HepG2 (cell line): ENCODE data around the gene SF3A2. TPM values are rescaled to one million over a fixed set of nuclear protein-coding genes. Genes with fewer than 3 reads are reported as not detected.
A peak's percentile ranks its signal among the peaks of the same experiment; 100 is the strongest.

ENCODE experiments used
- HNRNPLL ChIP-seq: fragments of 200-400 bp; formaldehyde crosslinking; IDR thresholded peaks from 2 replicates; pipeline ENCODE4 v1.6.1; 2017; ENCODE audit warnings: mild to moderate bottlenecking, low read depth, low read length; ENCODE audit not compliant: poor library complexity, severe bottlenecking
- KIAA2018 ChIP-seq: sonication (generic); formaldehyde crosslinking; IDR thresholded peaks from 2 replicates; pipeline ENCODE4 v1.5.0; 2020; ENCODE audit warnings: mild to moderate bottlenecking, missing genetic modification reagents, borderline replicate concordance
- RBFOX2 ChIP-seq: fragments of 200-400 bp; formaldehyde crosslinking; IDR thresholded peaks from 2 replicates; pipeline ENCODE4 v1.6.1; 2017; ENCODE audit warnings: low read depth, mild to moderate bottlenecking, low read length
- SAFB2 ChIP-seq: sonication (generic); formaldehyde crosslinking; IDR thresholded peaks from 2 replicates; pipeline ENCODE4 v1.5.1; 2020; ENCODE audit warnings: missing genetic modification reagents, low read depth, mild to moderate bottlenecking, borderline replicate concordance
- ZNF749 ChIP-seq: sonication (generic); formaldehyde crosslinking; IDR thresholded peaks from 2 replicates; pipeline ENCODE4 v1.8.0; 2022; ENCODE audit warnings: mild to moderate bottlenecking, missing genetic modification reagents, moderate library complexity, borderline replicate concordance
- polyA plus RNA-seq, 8 experiments: library from polyadenylated mRNA; depleted of rRNA in 3 of 8; stranded (reverse) in 7 of 8; unstranded in 1 of 8; fragments of >200 nt; fragmentation: Illumina TruSeq in 4 of 8; extraction: Trizol in 4 of 8; gene quantifications; 2 replicates each; pipeline versions ENCODE4 v1.2.1 to v1.2.3, GENCODE V29; 2011 to 2016; ENCODE audit warnings: low read depth in 4 of 8, missing spikeins in 1 of 8, mixed read lengths in 1 of 8; ENCODE audit not compliant: insufficient read depth in 1 of 8
- total RNA-seq, 5 experiments: library from RNA; depleted of rRNA; stranded (reverse); fragments of >200 nt; fragmentation: Illumina TruSeq; extraction: Trizol; gene quantifications; 2 replicates each; pipeline ENCODE4 v1.2.3, GENCODE V29; 2016; ENCODE audit warnings: low read depth in 1 of 5

The SF3A2 gene
- total and polyA plus RNA-seq, 2 of the 13 experiments (the other 11 are each of a cell fraction or from before 2014, with no cell fraction given) = 8.6 to 8.8 TPM

GRCh38 chr19:2275588-2276428 is 39.2 kb downstream of the SF3A2 start (continued):
- TF ChIP-seq KIAA2018 (CRISPR knock-in tag) (no peak), HNRNPLL (peak; percentile 5), RBFOX2 (peak; percentile 51), ZNF749 (CRISPR knock-in tag) (no peak), SAFB2 (CRISPR knock-in tag) (no peak)
- TF ChIP-seq, all 625 proteins: peak for 5
